ENCODE results near the gene BABAM2.

- TF ChIP-seq, protein P1, sequence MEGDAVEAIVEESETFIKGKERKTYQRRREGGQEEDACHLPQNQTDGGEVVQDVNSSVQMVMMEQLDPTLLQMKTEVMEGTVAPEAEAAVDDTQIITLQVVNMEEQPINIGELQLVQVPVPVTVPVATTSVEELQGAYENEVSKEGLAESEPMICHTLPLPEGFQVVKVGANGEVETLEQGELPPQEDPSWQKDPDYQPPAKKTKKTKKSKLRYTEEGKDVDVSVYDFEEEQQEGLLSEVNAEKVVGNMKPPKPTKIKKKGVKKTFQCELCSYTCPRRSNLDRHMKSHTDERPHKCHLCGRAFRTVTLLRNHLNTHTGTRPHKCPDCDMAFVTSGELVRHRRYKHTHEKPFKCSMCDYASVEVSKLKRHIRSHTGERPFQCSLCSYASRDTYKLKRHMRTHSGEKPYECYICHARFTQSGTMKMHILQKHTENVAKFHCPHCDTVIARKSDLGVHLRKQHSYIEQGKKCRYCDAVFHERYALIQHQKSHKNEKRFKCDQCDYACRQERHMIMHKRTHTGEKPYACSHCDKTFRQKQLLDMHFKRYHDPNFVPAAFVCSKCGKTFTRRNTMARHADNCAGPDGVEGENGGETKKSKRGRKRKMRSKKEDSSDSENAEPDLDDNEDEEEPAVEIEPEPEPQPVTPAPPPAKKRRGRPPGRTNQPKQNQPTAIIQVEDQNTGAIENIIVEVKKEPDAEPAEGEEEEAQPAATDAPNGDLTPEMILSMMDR (IDR thresholded peaks at IDR 0.05): no peak
- no peak for TF ChIP-seq POLR2A (IDR thresholded peaks at IDR 0.05)
Observed at GRCh38 chr2:27912512-27912911, 22.0 kb downstream of the BABAM2 start.

Data from vagina (tissue), 2 donors.